DND-41 (cell line): Measurements from ENCODE around the gene CLCN6.

ENCODE experiments used
- ATAC-seq: fragments of 200-7000 bp; cut with Tn5 transposase; 3 replicates; pipeline ENCODE4 v1.9.1; 2021; ENCODE audit warnings: low read depth; ENCODE audit not compliant: insufficient read depth
- DNase-seq: peaks from one replicate; pipeline ENCODE4 v3.0.0-alpha.2; 2020
- H2AFZ ChIP-seq: 2 replicates; pipeline ENCODE4 v1.6.0; 2012; ENCODE audit warnings: low read depth, low read length
- H3K27ac ChIP-seq: 2 replicates; pipeline ENCODE4 v1.5.1; 2012; ENCODE audit warnings: low read length, inconsistent platforms
- H3K27me3 ChIP-seq: fragments of 200-600 bp; sonication (generic); 2 replicates; pipeline ENCODE4 v1.6.0; 2012; ENCODE audit warnings: low read length, mild to moderate bottlenecking, inconsistent platforms; ENCODE audit not compliant: insufficient read depth, poor library complexity
- H3K36me3 ChIP-seq: 2 replicates; pipeline ENCODE4 v1.5.1; 2012; ENCODE audit warnings: low read length, inconsistent platforms; ENCODE audit not compliant: insufficient read depth
- H3K4me1 ChIP-seq: 2 replicates; pipeline ENCODE4 v1.5.1; 2012; ENCODE audit warnings: mild to moderate bottlenecking, low read length; ENCODE audit not compliant: insufficient read depth
- H3K4me2 ChIP-seq: 2 replicates; pipeline ENCODE4 v1.6.0; 2012; ENCODE audit warnings: mild to moderate bottlenecking, moderate library complexity, low read length, inconsistent platforms; ENCODE audit not compliant: insufficient read depth
- H3K4me3 ChIP-seq, 2 experiments: fragments of 200-600 bp in 1 of 2; shearing (Covaris generic) in 1 of 2; 2 replicates each; pipeline ENCODE4 v1.5.1; 2012 to 2016; ENCODE audit warnings: inconsistent platforms in 2 of 2, low read length in 2 of 2, mild to moderate bottlenecking in 2 of 2, low read depth in 1 of 2, moderate library complexity in 1 of 2
- H3K79me2 ChIP-seq: 2 replicates; pipeline ENCODE4 v1.6.0; 2012; ENCODE audit warnings: low read length, inconsistent platforms; ENCODE audit not compliant: insufficient read depth
- H3K9ac ChIP-seq: 2 replicates; pipeline ENCODE4 v1.6.0; 2012; ENCODE audit warnings: low read depth, mild to moderate bottlenecking, inconsistent platforms, low read length, moderate library complexity
- H3K9me3 ChIP-seq: 2 replicates; pipeline ENCODE4 v1.5.1; 2012; ENCODE audit warnings: low read length, moderate library complexity, mild to moderate bottlenecking, inconsistent platforms; ENCODE audit not compliant: insufficient read depth, severe bottlenecking
- H4K20me1 ChIP-seq: 2 replicates; pipeline ENCODE4 v1.6.0; 2012; ENCODE audit warnings: low read length; ENCODE audit not compliant: insufficient read depth
- CTCF ChIP-seq: IDR thresholded peaks from 2 replicates; pipeline ENCODE4 v1.5.1; 2012; ENCODE audit warnings: borderline replicate concordance, low read length, moderate library complexity, mild to moderate bottlenecking; ENCODE audit not compliant: poor library complexity, severe bottlenecking; ENCODE audit errors: extremely low read depth
- EZH2 ChIP-seq: IDR thresholded peaks from 3 replicates; pipeline ENCODE4 v1.6.1; 2012; ENCODE audit warnings: borderline replicate concordance, low read depth, mild to moderate bottlenecking, moderate library complexity, low read length, inconsistent platforms; ENCODE audit not compliant: severe bottlenecking

CLCN6 gene

GRCh38 chr1:11825131-11825530 lies 19.1 kb downstream of the CLCN6 start:
- H3K36me3 ChIP-seq: peaks cover 94% of the 10 kb centered on the region
- H3K4me1 ChIP-seq: no peaks in the 10 kb centered on the region
- H2AFZ ChIP-seq: no peak overlapping the region
- no peak overlapping the region for H3K9ac ChIP-seq
- TF ChIP-seq EZH2 (no peak), CTCF (no peak)
- H3K4me2 ChIP-seq: no peak overlapping the region
- no peaks in the 10 kb centered on the region for H3K27me3 ChIP-seq
- H3K27ac ChIP-seq: no peak overlapping the region
- DNase-seq: no peak
- no peaks in the 10 kb centered on the region for H3K9me3 ChIP-seq
- no peaks in the 10 kb centered on the region for H4K20me1 ChIP-seq
- no peak overlapping the region for H3K4me3 ChIP-seq
- no peaks in the 10 kb centered on the region for H3K79me2 ChIP-seq
- no peak for ATAC-seq

GRCh38 chr1:11826946-11827345 lies 21.0 kb downstream of the CLCN6 start:
- Histone ChIP-seq H3K9me3 (no peaks in the 10 kb centered on the region), H2AFZ (no peak overlapping the region), H3K9ac (no peak overlapping the region), H3K4me1 (no peaks in the 10 kb centered on the region), H3K27ac (no peak overlapping the region), H3K27me3 (no peaks in the 10 kb centered on the region), H3K4me3 (no peak overlapping the region), H3K4me2 (no peak overlapping the region), H3K36me3 (peaks cover 94% of the 10 kb centered on the region), H3K79me2 (no peaks in the 10 kb centered on the region), H4K20me1 (no peaks in the 10 kb centered on the region)
- no peak for ATAC-seq
- no peak for DNase-seq
- TF ChIP-seq EZH2 (no peak), CTCF (no peak)

- H3K27ac ChIP-seq: no peak overlapping the region
- no peak for DNase-seq
- H3K9me3 ChIP-seq: no peaks in the 10 kb centered on the region
- H2AFZ ChIP-seq: no peak overlapping the region
- no peak overlapping the region for H3K4me3 ChIP-seq
- no peak overlapping the region for H3K4me2 ChIP-seq
- no peak overlapping the region for H3K9ac ChIP-seq
- H3K4me1 ChIP-seq: no peaks in the 10 kb centered on the region
- no peak for TF ChIP-seq CTCF
- TF ChIP-seq EZH2: no peak
- no peaks in the 10 kb centered on the region for H3K79me2 ChIP-seq
- H4K20me1 ChIP-seq: peaks cover 3% of the 10 kb centered on the region; the same call in 1 of the 2 replicates
- no peaks in the 10 kb centered on the region for H3K27me3 ChIP-seq
- peaks cover 95% of the 10 kb centered on the region for H3K36me3 ChIP-seq
- ATAC-seq: no peak
These were observed 22.5 kb downstream of the CLCN6 start for GRCh38 chr1:11828511-11828910.
